HG03439 (cell line): Measurements from ENCODE around the gene PARN.

Experiments
- ATAC-seq: cut with Tn5 transposase; IDR thresholded peaks from one replicate; pipeline ENCODE4 v1.9.1; 2021; ENCODE audit warnings: mild to moderate bottlenecking, moderate library complexity; ENCODE audit not compliant: unreplicated experiment

Gene PARN

GRCh38 chr16:14501331-14502255, 128.5 kb downstream of the PARN start:
- no peak for ATAC-seq

DNA sequence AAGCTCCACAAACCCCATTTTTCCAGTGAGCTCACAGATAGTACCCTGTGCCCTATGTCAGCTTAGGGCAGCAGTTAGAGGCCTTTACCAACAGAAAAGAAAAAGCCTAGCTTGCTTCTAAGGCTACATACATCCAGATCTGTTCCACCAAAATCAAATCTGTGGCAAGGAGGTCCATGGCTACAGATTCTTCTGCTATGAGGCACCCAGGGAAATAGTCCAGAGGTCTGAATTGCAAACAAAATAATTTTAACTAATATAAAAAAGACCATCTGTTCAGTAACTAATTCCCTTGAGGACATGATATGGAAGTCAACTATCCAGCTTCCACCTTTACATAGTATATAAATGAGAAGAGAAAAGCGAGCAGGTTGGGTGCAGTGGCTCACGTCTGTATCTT, 129.3 kb downstream of the PARN start:
- ATAC-seq: no peak

- ATAC-seq: no peak
Measured at GRCh38 chr16:14499110-14499509, 130.9 kb downstream of the PARN start.

GRCh38 chr16:14497245-14498082, 132.6 kb downstream of the PARN start:
- no peak for ATAC-seq

- no peak for ATAC-seq
Measured at GRCh38 chr16:14496786-14497185, 133.3 kb downstream of the PARN start.

- no peak for ATAC-seq
Measured at GRCh38 chr16:14496047-14496770, 133.9 kb downstream of the PARN start.

DNA sequence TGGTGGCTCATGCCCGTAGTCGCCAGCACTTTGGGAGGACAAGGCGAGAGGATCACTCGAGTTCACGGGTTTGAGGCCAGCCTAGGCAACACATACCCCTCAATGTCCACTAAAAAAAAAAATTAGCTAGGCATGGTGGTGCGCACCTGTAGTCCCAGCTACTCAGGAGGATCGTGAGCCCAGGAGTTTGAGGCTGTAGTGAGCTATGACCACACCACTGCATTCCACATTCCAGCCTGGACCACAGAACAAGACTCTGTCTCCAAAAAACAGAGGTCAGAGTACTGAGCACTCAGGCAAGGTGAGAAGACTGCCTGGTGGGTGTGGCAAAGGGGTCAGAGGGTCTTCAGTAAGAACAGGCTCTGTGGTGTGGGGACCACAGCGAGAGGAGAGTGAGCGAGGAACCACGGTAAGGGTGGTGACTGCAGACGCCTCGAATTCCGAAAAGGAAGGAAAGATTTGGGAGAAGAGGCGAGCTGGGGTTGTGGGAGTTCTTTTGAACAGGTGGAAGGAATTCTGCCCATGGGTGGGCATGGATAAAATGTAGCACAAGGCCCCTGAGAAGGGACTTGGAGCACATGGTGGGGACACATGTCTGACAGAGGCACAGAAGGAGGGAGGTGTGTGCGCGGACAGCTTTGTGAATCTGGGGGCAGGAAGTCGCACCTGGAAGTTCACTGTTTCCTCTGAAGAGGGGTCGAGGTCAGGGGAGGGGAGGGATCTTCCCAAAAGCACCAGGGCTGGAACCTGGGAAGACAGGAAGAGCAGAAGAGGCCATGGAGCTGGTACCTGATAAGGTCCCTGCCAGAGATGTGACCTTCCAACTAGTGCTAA, 134.6 kb downstream of the PARN start:
- ATAC-seq: no peak

DNA sequence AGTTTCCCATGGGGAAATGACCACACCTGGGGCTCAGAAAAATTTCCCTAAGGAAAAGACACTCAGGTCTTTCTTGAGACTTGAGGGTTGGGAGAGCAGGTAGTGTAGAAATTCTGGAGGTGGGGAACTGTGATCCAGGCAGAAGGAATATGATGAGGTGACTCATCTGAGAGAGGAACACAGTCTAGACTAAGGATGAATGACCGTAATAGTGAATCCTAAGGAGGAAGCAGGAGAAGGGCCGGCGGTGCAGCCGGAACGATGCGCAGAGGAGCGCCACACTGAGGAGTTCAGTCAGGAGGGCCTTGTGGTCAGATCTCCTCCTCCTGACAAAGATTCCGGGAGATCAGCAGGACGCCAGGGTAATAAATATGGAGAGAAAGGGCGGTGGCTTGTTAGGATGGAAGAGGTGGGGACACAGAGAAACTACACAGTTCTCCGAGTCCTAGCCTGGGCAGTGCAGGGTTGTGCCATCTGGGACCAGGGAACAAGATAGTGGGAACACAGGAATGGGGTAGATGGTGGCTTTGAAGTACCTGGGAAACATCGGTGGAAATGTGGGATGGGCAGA, 135.6 kb downstream of the PARN start:
- ATAC-seq: no peak

DNA sequence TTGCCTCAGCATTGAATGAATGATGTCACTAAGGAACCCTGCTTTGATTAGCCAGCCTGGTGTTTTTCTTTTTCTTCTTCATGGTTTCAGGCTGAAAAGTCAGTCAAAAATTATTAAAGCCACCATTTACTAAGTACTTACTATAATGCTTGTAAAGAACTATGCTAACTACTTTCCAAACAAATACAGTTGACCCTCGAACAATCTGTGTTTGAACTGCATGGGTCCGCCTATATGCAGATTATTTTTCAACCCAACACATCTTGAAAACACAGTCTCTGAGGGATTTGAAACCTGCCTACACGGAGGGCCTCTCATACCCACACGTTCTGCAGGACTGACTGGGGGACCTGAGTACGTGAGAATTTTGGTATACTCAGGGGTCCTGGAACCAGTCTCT, 136.3 kb downstream of the PARN start:
- ATAC-seq: no peak

DNA sequence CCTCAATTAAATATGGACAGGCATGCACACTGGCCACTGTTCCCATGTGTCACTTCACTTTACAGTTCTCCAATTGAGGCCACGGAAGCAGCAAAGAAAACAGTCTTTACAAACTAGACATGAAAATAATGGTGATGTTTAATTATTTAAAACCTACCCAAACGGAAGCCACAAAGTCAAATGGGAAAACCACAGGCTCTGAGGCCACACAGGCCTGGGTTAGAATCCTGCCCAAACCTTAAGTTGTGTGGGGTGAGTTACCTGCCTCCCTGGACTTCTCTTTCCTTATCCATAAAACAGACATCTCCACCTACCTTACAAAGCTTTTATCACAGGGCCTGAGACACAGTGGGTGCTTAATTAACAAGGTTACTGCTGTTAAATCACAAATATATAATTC, 137.4 kb downstream of the PARN start:
- no peak for ATAC-seq

DNA sequence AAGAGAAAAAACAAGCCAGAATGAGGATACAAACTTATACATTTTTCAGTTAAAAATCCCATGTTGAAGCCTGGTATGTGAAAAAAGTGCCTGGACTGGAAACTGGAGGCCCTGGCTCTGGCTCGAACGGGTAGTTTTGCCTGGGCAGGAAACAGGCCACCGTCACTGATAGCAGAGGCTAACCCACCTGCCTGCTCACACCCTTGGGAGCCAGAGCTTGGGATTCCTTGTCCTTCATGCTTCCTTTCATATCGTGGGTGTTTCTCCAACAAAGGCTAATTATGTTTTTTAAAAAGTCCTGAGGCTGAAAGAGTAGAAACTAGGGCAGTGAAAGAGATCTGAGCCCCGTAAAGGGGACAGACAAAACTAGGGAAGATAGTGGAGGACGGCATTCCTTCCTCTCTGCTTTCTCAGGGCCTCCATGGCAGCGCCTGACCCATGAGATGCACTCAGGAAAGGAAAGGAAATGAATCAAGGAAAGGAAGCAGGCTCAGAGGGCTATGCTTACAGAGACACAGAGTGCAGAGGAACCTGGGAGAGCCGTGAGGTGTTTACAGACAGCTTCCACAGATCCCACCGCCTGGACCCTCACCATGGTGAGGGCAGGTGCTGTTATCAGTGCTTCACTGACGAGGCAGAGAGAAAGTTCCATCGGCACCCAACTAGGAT, 138.1 kb downstream of the PARN start:
- no peak for ATAC-seq

GRCh38 chr16:14490235-14490634, 139.8 kb downstream of the PARN start:
- ATAC-seq: no peak

DNA sequence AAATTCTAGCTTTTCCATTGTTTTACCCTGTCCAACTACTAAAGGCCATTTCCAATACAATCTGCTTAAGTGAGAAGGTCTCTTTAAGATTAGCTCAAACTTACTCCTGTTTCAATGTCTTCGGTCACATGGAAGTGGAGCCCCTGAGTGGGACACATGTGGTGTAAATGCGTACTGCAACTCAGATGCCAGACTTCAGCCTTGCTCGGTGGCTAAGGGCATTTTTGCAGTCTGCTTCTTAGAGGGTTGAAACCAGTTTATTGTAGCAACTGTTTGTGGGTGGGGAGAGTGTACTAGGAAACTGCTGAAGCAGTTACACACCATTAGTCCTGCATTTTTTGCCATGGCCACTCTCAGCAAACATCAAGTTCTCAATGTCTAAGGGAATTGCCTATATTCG, 140.6 kb downstream of the PARN start:
- ATAC-seq: no peak

DNA sequence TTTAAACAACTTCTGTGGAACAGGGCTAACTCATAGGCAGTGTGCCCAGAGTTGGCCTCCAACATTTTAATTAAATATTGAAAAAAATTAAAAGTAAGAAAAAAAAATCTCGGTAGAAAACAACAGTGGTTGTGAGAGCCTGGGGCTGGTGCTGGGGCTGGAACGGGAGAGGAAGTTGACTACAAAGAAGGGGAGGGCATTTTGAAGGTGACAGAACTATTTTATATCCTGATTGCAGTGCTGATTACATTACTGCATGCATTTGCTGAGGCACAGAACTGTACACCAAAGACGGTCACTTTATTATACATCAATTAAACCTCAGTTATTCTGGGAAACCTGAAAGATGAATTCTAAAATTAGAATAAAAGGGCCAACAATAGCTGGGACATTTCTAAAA, 142.5 kb downstream of the PARN start:
- no peak for ATAC-seq

- ATAC-seq: no peak
Measured at GRCh38 chr16:14486520-14487303, 143.3 kb downstream of the PARN start.

- ATAC-seq: no peak
Measured at GRCh38 chr16:14485811-14486519, 144.1 kb downstream of the PARN start.

- no peak for ATAC-seq
Measured at GRCh38 chr16:14485121-14485551, 144.9 kb downstream of the PARN start.

GRCh38 chr16:14483819-14484385, 146.2 kb downstream of the PARN start:
- ATAC-seq: no peak
